DMS53 (cell line): Measurements from ENCODE around the gene SPEM2.
A peak's percentile ranks its signal among the peaks of the same experiment; 100 is the strongest.

Experiments
- DNase-seq: peaks from one replicate; lab custom pipeline; 2025; lab: John Stamatoyannopoulos, UW

The SPEM2 gene

DNA sequence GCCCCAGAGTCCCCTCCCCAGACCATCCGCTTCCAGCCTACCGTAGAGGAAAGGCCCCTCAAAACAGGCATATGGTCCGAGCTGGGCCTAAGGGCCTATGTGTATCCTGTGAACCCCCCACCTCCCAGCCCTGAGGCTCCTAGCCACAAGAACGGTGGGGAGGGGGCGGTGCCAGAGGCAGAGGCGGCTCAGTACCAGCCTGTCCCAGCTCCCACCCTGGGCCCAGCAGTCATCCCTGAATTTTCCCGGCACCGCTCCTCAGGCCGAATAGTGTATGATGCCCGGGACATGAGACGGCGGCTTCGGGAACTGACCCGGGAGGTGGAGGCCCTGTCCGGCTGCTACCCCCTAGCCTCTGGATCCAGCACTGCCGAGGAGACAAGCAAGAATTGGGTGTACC, 4.2 kb upstream of the SPEM2 start:
- DNase-seq: no peak

DNA sequence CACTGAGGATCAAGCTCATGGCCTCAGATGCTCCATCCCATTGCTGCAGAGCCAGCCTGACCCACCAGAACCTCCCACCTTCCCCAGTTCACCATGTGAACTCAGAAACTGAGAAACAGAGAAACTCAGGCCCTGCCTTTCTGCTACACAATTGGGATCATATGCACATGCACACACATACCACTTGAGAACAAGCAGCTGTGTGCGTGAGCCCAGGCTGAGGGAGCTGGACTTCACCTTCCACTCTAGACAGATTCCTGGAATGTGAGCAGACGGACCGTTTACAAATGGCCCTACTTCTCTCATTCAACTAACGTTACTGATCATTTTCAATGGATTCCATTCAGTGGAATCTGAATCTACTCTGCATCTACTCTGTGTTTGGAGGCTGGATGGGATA, 1.7 kb upstream of the SPEM2 start:
- DNase-seq: peak; percentile 67

DNA sequence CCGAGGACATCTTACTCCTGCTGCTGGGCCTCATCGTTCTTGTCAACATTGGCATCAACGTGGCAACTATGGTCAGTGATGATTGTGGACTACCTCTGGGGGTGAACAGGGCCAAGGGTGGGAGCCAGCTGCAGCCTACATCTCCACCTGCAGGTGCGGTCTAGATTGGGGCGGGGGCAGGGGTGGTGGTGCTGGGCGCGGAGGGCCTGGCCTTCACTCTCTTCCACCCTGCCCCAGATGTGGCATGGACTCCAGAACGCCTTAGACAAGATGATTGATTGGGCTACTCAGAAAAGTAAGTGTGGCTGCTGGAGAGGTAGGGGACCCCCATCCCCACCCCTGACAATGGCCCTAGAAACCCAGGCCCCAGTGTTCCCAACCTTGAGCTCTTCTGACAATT, 340 bp downstream of the SPEM2 start:
- DNase-seq: no peak

DNA sequence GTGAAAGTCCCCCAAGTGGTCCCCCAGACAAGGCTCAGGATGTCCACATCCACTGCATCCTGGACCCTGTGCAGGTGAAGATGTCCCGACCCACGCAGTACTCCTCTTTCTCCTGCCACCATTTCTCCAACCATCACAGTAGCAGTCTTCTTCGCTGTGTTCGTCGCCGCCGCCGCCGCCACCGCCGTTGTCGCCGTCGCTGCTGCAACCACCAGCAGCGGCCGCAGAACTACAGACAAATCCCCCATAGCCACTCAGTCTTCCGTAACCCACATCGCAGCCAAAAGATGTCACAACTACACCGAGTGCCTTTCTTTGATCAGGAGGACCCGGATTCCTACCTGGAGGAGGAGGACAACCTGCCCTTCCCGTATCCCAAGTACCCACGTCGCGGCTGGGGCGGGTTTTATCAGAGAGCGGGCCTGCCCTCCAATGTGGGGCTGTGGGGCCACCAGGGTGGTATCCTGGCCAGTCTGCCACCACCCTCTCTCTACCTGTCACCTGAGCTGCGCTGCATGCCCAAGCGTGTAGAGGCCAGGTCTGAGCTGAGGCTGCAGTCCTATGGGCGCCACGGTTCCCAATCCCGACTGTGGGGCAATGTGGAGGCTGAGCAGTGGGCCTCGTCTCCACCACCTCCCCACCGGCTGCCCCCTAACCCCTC, 917 bp downstream of the SPEM2 start:
- no peak for DNase-seq

DNA sequence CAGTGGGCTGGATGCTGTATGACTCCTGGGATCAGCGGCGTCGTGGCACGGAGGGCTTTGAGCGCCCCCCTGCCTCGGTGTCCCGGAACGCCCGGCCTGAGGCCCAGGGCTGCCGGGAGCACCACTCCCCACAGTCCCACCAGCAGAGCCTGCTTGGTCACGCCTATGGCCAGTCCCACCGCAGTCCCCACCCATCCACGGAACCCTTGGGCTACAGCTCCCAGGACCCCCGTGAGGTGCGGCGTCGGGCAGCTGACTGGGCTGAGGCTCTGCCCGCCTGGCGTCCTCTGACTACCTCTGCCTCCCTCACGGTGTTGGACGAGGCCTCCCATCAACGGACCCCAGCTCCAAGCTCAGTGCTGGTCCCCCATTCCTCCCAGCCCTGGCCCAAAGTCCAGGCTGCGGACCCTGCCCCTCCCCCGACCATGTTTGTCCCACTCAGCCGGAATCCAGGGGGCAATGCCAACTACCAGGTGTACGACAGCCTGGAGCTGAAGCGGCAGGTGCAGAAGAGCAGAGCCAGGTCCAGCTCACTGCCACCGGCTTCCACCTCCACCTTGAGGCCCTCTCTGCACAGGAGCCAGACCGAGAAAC, 1.6 kb downstream of the SPEM2 start:
- no peak for DNase-seq

DNA sequence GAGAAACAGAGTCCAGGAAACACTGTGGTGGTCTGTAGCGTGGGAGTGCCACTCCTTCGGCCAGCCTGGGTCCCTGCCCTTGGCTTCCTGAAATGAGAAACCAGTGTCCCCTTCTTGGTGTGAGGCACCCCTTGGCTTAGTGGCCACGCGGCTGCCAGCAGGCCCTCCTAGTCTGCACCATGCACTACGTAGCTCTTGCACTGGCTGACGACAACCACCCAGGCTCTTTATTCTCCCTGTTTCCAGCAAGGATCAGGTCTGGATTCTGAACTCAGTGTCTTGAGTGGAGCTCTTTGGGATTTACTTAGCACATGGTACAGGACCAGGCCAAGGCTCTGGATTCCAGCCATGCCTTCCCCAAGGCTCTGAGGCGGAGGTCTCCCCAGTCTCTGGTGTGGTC, 2.1 kb downstream of the SPEM2 start:
- no peak for DNase-seq

DNA sequence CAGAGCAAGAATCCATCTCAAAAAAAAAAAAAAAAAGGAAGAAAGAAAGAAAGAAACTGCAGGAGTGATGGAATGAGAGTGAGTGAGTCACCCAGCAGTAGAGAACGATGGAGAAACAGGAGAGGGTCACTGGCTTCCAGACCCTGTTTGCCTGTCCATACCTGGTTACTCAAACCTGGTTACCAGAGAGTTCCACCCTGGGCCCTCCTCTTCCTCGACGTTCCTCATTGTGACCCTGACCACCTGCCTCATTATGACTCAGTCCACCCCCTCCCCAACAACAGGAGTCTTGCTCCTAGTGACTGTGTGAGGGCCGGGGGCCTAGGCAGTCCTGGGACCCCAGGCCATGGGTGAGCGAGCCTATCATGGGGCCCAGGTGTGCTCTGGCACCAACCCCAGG, 3.1 kb downstream of the SPEM2 start, which contains the start of gene SPEM3:
Gene SPEM3 (plus strand): TSS at position 301 of the 400 bp plus-strand sequence. CDS start 46 bp downstream, at position 347.
- DNase-seq: no peak

DNA sequence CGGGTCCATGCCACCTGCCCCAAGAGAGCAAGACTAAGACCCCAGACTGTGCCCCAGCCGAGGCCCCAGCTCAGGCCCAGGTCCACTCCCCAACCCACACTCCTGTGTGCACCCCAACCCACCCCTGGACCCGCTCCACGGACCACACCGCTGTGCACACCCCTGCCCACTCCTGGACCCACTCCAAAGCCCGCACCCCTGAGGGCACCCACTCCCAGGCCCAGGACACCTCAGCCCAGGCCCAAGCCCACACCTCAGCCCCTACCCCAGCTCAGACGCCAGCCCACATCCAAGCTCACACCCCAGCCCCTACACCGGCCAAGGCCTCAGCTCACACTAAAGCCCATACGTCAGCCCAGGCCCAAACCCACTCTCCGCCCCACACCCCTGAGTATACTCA, 4.3 kb downstream of the SPEM2 start:
- DNase-seq: no peak

DNA sequence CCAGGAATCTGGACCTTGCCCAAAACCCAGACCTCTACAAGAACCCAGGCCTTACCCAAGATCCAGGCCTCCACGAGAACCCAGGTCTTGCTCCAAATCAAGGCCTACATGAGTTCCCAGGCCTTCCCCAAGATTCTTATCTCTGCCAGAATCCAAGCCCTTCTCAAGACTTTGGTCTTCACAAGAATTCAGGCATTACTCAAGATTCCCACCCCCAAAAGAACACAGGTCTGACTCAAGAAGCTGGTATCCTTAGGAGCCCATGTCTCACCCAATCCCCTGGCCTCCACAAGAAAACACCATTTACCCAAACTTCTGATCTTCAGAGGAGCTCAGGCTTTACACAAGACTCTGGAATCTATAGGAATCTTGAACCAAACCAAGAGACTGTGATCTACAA, 5.8 kb downstream of the SPEM2 start:
- no peak for DNase-seq

DNA sequence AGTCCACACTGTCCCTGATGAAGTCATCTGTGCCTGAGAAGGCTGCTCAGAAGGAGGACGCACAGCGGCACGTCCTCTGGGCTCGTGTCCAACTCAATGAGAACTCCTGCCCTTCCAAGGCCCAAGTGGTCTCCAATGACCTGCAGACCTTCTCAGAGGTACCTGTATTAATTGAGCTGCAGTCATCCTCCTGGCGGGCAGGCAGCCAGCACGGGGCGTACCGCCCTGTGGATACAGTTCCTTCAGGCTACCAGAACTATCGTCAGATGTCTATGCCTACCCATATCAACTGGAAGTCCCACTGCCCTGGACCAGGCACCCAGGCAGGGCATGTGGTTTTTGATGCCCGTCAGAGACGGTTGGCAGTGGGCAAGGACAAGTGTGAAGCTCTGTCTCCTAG, 6.9 kb downstream of the SPEM2 start:
- no peak for DNase-seq

DNA sequence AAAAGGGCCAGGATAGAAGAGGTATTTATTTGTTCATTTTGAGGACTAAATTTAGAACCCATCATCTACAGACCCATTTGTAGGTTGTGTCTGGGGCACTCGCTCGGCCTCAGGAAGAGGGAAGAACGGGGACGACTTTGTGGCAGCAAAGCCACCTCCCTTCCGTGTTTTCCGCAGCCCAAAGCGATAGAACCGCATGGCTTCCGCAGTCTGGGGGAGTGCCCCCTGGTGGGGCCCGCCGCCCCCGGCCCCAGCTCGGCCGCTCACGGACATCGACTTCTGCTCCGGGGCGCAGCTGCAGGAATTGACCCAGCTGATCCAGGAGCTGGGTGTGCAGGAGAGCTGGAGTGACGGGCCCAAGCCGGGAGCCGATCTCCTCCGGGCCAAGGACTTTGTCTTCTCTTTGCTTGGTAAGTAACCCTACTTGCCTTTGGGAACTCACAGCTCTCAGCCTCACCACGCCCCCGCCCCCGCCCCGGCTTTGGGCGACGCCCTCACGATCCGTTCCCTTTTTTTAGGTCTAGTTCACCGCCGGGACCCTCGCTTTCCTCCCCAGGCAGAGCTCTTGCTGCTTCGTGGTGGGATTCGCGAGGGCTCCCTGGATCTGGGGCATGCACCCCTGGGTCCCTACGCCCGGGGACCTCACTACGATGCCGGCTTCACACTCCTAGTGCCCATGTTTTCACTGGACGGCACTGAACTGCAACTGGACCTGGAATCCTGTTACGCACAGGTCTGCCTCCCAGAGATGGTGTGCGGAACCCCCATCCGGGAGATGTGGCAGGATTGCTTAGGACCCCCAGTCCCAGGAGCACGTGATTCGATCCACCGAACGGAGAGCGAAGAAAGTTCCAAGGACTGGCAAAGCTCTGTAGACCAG, 10.5 kb downstream of the SPEM2 start:
- peak; percentile 89 for DNase-seq

DNA sequence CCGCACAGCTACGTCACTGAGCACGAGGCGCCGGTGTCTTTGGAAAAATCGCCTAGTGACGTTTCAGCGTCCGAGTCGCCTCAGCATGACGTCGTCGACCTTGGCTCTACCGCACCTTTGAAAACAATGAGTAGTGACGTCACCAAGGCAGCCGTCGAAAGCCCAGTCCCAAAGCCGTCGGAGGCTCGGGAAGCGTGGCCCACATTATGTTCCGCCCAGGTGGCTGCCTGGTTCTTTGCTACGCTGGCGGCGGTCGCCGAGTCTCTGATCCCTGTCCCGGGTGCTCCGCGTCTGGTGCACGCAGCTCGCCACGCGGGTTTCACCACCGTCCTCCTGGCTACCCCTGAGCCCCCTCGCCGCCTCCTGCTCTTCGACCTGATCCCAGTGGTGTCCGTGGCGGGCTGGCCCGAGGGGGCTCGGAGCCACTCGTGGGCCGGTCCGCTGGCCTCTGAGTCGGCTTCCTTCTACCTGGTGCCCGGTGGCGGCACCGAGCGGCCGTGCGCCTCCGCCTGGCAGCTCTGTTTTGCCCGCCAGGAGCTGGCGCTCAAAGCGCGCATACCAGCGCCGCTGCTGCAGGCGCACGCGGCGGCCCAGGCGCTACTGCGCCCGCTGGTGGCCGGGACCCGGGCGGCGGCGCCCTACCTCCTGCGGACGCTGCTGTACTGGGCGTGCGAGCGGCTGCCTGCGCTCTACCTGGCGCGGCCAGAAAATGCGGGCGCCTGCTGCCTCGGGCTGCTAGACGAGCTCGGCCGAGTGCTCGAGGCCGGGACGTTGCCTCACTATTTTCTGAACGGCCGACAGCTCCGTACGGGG, 11.3 kb downstream of the SPEM2 start:
- DNase-seq: peak; percentile 98

DNA sequence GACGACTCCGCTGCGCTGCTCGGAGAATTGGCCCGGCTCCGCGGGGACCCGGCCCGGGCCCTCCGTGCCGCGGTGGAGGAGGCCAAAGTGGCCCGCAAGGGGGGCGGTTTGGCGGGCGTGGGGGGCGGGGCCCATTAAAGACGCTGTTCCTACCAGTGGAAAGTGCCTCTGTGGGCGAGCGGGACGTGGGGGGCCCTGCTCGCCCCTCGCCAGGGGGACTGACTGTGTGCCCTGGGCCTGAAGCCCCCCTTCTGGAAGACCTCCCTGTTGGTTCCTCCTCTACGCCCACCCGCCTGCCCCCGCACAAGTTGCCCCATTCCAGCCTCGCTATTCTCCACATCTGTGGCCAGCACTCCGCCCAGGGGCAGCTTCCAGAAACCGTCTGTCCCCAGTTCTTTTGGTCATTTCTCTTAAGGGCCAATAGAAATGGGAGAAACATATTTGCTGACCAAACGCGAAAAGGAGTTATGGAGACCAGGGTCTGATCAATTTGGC, 12.0 kb downstream of the SPEM2 start:
- DNase-seq: peak; percentile 68

DNA sequence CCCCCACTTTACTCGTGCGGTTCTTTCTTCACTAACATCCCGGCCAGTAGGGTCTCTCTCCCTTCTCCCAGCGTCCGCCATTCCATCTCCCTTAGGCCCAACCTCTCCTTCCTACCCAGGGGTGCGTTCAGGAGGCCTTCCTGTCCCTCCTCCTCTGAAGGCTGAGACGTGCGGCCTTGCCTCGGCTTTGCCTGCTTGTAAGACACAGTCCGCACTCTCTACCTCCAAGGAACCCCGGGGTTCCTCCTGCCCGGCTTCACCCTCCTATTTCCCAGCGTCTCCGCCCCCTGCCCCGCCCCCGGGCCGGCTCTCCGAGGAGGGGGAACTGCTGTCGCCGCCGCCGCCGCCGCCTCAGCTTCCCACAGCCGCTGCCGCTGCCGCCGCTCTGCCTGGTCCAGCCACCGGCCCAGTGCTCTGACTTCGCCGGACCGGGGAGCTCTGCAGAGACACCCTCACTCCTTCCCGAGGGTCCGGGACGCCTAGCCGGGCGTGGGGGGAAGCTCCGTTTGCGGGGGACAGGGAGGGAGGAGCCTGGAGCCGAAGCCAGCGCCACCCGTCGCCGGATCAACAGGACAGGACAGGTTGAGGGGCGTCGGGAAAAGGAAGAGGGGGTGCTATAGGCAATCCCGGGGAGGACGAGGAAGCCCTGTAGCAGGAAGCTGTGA, 12.7 kb downstream of the SPEM2 start:
- DNase-seq: peak; percentile 77

DNA sequence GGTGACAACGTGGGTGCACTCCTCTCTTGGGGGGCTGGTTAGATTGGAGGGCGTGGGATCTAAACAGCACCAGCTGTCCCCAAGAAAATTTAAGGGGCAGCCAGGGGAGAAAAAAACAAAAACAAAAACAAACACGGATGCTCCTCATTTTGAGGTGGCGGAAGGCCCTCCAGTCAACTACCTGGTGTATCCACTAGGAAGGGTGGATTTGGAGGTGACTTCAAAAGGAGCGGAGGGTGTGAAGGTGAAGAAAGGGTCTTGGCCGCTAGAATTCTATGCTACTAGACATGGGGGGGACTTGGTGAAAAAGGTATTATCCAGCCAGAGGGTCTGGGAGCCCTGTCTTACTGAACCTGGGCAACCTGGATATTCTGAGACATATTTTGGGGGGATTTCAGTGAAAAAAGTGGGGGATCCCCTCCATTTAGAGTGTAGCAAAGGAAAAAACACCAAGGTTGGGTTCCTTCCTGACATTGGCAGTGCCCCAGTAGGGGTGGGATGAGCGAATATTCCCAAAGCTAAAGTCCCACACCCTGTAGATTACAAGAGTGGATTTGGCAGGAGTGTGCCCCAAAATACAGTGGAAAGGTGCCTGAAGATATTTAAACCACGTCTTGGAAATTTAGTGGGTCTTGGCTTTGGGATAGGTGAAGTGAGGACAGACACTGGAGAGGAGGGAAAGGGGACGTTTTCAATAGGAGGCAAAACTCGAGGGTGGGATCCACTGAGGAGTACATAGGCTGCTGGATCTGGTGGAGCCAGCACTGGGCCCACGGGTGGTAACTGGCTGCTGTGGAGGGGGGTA, 13.4 kb downstream of the SPEM2 start:
- no peak for DNase-seq

DNA sequence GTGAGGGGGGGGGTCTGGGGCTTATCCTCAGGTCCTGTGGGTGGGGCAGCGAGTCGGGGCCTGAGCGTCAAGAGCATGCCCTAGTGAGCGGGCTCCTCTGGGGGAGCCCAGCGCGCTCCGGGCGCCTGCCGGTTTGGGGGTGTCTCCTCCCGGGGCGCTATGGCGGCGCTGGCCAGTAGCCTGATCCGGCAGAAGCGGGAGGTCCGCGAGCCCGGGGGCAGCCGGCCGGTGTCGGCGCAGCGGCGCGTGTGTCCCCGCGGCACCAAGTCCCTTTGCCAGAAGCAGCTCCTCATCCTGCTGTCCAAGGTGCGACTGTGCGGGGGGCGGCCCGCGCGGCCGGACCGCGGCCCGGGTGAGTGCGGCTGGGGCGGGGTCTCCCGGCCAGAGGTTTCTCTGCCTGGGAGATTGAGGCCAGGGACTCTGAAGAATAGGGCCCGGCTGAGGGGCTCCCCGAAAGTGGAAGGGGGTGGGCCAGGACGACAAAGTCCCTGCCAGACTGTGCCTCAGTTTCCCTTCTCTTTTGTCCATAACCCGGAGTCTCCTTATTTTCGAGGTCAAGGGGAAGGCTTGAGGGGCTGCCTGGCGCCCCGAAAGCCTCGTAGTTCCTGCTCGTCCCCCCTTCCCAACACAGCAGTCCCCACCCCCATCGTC, 14.2 kb downstream of the SPEM2 start, which contains the start of gene FGF11:
Gene FGF11 (plus strand): TSS at position 51 of the 651 bp plus-strand sequence. CDS start 109 bp downstream, at position 160.
- DNase-seq: peak; percentile 48

DNA sequence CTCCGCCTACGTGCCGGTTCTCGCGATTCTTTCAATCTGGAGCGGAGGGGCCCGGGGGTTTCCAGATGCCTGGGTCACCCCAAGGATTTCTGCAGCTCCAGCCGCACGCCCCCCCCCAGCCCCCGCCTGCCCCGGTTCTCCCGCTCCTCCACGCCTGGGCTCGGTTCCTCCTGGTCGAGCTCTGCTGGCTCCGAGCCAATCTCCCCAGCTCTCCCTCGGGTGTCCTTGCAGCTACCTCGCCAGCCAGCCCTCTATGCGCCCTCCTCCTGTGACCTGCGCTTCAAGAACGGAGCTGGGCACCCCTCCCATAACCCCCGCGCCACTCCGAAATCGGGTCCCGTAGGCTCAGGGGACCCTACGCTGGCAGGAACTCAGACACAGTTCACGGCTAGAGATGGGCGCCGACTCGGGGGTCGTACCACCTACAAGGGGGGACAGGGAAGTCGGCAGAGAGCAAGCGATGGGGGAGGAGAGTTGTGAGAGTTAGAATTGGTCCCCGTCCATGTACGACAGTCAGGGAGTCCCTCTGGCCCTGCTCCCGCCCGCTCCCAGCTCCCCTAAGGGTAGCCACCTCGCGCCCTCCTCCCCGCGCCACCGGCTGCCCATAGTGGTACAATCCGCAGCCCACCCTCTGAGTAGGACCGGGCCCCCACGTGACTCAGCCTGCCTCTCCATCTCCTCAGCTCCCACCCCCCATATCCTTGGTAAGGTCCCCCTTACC, 14.9 kb downstream of the SPEM2 start:
- DNase-seq: peak; percentile 76

DNA sequence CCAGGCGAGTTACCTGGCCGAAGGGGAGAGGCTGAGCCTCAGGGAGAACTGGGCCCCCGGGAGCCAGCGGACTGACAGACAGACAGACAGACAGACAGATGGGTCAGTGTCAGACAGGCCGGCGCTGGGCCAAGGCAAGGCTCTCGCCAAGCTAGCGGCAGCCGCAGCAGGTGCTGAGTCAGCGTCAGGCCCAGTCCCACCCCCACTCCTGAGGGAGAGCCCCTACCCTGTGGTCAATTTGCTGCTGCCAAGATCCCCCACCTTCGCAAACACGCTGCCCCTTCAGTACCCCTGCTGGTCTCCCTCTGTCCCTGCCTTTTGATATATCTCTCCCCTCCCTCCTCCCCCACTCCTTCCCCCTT, 15.4 kb downstream of the SPEM2 start:
- peak; percentile 58 for DNase-seq

DNA sequence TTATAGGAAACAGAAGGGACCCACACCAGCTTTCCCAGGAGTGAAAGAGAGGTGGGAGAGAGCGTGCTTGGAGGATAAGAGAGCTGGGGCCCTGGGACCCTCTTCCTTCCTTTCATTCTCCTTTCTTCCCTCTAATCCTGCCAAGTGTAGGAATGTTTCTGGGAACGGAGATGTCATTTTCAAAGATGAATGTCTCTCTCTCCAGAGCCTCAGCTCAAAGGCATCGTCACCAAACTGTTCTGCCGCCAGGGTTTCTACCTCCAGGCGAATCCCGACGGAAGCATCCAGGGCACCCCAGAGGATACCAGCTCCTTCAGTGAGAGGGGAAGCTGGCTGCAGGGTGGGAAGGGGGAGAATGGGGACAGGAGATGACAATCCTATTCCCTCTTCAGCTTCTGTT, 15.8 kb downstream of the SPEM2 start:
- no peak for DNase-seq
